ENCODE results near the gene KHSRP. TPM values are rescaled to one million over a fixed set of nuclear protein-coding genes. Genes with fewer than 3 reads are reported as not detected.
A peak's percentile ranks its signal among the peaks of the same experiment; 100 is the strongest.

Gene KHSRP
- total and polyA plus RNA-seq, 2 of the 13 experiments (the other 11 are each of a cell fraction or from before 2014, with no cell fraction given), result 72.1 to 129 TPM

GRCh38 chr19:6372594-6373095 is 52.0 kb downstream of the KHSRP start, which contains the start of gene ALKBH7 (continued):
- TF ChIP-seq FOXC1 (CRISPR knock-in tag; IDR thresholded peaks at IDR 0.05; ENCODE audit: borderline replicate concordance), result no peak; the same call in 1 of the 2 replicates
- TF ChIP-seq, protein P1, sequence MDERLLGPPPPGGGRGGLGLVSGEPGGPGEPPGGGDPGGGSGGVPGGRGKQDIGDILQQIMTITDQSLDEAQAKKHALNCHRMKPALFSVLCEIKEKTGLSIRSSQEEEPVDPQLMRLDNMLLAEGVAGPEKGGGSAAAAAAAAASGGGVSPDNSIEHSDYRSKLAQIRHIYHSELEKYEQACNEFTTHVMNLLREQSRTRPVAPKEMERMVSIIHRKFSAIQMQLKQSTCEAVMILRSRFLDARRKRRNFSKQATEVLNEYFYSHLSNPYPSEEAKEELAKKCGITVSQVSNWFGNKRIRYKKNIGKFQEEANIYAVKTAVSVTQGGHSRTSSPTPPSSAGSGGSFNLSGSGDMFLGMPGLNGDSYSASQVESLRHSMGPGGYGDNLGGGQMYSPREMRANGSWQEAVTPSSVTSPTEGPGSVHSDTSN (CRISPR knock-in tag; IDR thresholded peaks at IDR 0.05), result no peak; the same call in 1 of the 2 replicates
- TF ChIP-seq ZNF674 (CRISPR knock-in tag; IDR thresholded peaks at IDR 0.05; ENCODE audit: low read depth), result no peak
- TF ChIP-seq YY1 (IDR thresholded peaks at IDR 0.05; ENCODE audit: insufficient read depth, insufficient replicate concordance, low read depth, low read length), result peak; percentile 79
- no peak for TF ChIP-seq GATA4 (IDR thresholded peaks at IDR 0.05; ENCODE audit: borderline replicate concordance, low read depth)
- peak; percentile 88 for TF ChIP-seq ZNF788 (CRISPR knock-in tag; IDR thresholded peaks at IDR 0.05; ENCODE audit: borderline replicate concordance)
- TF ChIP-seq GATAD2A (CRISPR knock-in tag; IDR thresholded peaks at IDR 0.05), result no peak
- no peak for TF ChIP-seq SMARCE1 (IDR thresholded peaks at IDR 0.05; ENCODE audit: borderline replicate concordance)
- peak; percentile 66; the same call in 1 of the 2 replicates for TF ChIP-seq ZNF768 (CRISPR knock-in tag; IDR thresholded peaks at IDR 0.05)
- 0 out of 2 replicates have a peak, but pooled peaks have one; percentile 24 for TF ChIP-seq GABPA (IDR thresholded peaks at IDR 0.05; ENCODE audit: low read depth, low read length)
- TF ChIP-seq GABPA (CRISPR knock-in tag; IDR thresholded peaks at IDR 0.05; ENCODE audit: low read depth), result peak; percentile 18; the same call in 1 of the 2 replicates
- peak; percentile 81; the same call in 1 of the 2 replicates for TF ChIP-seq EEA1 (CRISPR knock-in tag; IDR thresholded peaks at IDR 0.05; ENCODE audit: borderline replicate concordance)
- TF ChIP-seq DNMT3B (CRISPR knock-in tag; conservative IDR thresholded peaks at IDR 0.05), result no peak
- 0 out of 2 replicates have a peak, but pooled peaks have one; percentile 57 for TF ChIP-seq ZNF33A (CRISPR knock-in tag; IDR thresholded peaks at IDR 0.05; ENCODE audit: borderline replicate concordance)
- no peak for TF ChIP-seq MED13 (CRISPR knock-in tag; IDR thresholded peaks at IDR 0.05)
- TF ChIP-seq ZNF547 (CRISPR knock-in tag; IDR thresholded peaks at IDR 0.05), result 0 out of 2 replicates have a peak, but pooled peaks have one; percentile 14
- TF ChIP-seq SIX1 (CRISPR knock-in tag; IDR thresholded peaks at IDR 0.05; ENCODE audit: borderline replicate concordance), result no peak
- no peak for TF ChIP-seq HES4 (CRISPR knock-in tag; IDR thresholded peaks at IDR 0.05; ENCODE audit: borderline replicate concordance)
- peak; percentile 80 for TF ChIP-seq HDAC1 (CRISPR knock-in tag; IDR thresholded peaks at IDR 0.05)
- no peak for TF ChIP-seq ZFP62 (CRISPR knock-in tag; IDR thresholded peaks at IDR 0.05)
- TF ChIP-seq, protein P2, sequence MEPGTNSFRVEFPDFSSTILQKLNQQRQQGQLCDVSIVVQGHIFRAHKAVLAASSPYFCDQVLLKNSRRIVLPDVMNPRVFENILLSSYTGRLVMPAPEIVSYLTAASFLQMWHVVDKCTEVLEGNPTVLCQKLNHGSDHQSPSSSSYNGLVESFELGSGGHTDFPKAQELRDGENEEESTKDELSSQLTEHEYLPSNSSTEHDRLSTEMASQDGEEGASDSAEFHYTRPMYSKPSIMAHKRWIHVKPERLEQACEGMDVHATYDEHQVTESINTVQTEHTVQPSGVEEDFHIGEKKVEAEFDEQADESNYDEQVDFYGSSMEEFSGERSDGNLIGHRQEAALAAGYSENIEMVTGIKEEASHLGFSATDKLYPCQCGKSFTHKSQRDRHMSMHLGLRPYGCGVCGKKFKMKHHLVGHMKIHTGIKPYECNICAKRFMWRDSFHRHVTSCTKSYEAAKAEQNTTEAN (CRISPR knock-in tag; conservative IDR thresholded peaks at IDR 0.05), result no peak
- TF ChIP-seq ZNF773 (CRISPR knock-in tag; IDR thresholded peaks at IDR 0.05; ENCODE audit: borderline replicate concordance), result no peak
- no peak for TF ChIP-seq KAT2B (IDR thresholded peaks at IDR 0.05; ENCODE audit: borderline replicate concordance, low read depth, low read length)
- TF ChIP-seq BATF2 (CRISPR knock-in tag; IDR thresholded peaks at IDR 0.05), result no peak
- no peak for TF ChIP-seq ZNF160 (CRISPR knock-in tag; IDR thresholded peaks at IDR 0.05)
- TF ChIP-seq NR2C2 (CRISPR knock-in tag; IDR thresholded peaks at IDR 0.05; ENCODE audit: borderline replicate concordance), result peak; percentile 87
- TF ChIP-seq LBX2 (CRISPR knock-in tag; IDR thresholded peaks at IDR 0.05; ENCODE audit: borderline replicate concordance), result no peak
- 0 out of 2 replicates have a peak, but pooled peaks have one; percentile 34 for TF ChIP-seq ZNF777 (CRISPR knock-in tag; IDR thresholded peaks at IDR 0.05)
- TF ChIP-seq KDM4B (CRISPR knock-in tag; IDR thresholded peaks at IDR 0.05), result no peak
- peak; percentile 79; the same call in 1 of the 2 replicates for TF ChIP-seq AKAP8 (CRISPR knock-in tag; IDR thresholded peaks at IDR 0.05)
